Prostate gland (tissue), 2 donors: Measurements from ENCODE around the gene ABL2.

Source experiments
- POLR2A ChIP-seq: fragments of 450-650 bp; IDR thresholded peaks from one replicate; pipeline ENCODE4 v1.6.1; 2016; ENCODE audit warnings: antibody characterized with exemption, mild to moderate bottlenecking
- TF ChIP-seq, protein P1 (sequence below), 4 experiments: fragments of 200-600 bp in 2 of 4; fragments of 450-650 bp in 2 of 4; sonication (generic) in 2 of 4; IDR thresholded peaks; 1 replicate in 3 of 4; 2 replicates in 1 of 4; pipeline ENCODE4 v1.5.1; 2016 to 2019; ENCODE audit warnings: antibody characterized with exemption in 4 of 4, mild to moderate bottlenecking in 2 of 4, moderate library complexity in 2 of 4

- TF ChIP-seq POLR2A, result no peak
- TF ChIP-seq, protein P1, sequence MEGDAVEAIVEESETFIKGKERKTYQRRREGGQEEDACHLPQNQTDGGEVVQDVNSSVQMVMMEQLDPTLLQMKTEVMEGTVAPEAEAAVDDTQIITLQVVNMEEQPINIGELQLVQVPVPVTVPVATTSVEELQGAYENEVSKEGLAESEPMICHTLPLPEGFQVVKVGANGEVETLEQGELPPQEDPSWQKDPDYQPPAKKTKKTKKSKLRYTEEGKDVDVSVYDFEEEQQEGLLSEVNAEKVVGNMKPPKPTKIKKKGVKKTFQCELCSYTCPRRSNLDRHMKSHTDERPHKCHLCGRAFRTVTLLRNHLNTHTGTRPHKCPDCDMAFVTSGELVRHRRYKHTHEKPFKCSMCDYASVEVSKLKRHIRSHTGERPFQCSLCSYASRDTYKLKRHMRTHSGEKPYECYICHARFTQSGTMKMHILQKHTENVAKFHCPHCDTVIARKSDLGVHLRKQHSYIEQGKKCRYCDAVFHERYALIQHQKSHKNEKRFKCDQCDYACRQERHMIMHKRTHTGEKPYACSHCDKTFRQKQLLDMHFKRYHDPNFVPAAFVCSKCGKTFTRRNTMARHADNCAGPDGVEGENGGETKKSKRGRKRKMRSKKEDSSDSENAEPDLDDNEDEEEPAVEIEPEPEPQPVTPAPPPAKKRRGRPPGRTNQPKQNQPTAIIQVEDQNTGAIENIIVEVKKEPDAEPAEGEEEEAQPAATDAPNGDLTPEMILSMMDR (IDR thresholded peaks at IDR 0.05), result no peak
These were observed 28.9 kb downstream of the ABL2 start for GRCh38 chr1:179200586-179200985.
